ENCODE results near the gene ZBTB11.
"Not testable (repeated sequence)": the region's sequence is repeated elsewhere in the genome, so short reads cannot be mapped to it uniquely, and the experiment has no call there.

Gene ZBTB11

GRCh38 chr3:101690972-101691371 lies 14.0 kb upstream of the ZBTB11 start:
- TF ChIP-seq CTCF (IDR thresholded peaks at IDR 0.05; ENCODE audit: unreplicated experiment in 3 of 3): no peak
- H3K36me3 Mint-ChIP-seq (ENCODE audit: low read depth): peaks cover 1% of the 10 kb centered on the region
- H3K4me1 Mint-ChIP-seq: peaks cover 42% of the 10 kb centered on the region
- H3K27me3 Mint-ChIP-seq (ENCODE audit: low read depth): no peaks in the 10 kb centered on the region
- H3K27ac Mint-ChIP-seq: peak overlapping the region in 1 of 3 experiments; percentile 38
- no peaks in the 10 kb centered on the region for H3K9me3 Mint-ChIP-seq
- H3K4me3 Mint-ChIP-seq: no peak overlapping the region

GRCh38 chr3:101689286-101689685 lies 12.4 kb upstream of the ZBTB11 start:
- no peak for TF ChIP-seq CTCF (IDR thresholded peaks at IDR 0.05; ENCODE audit: unreplicated experiment in 3 of 3)
- Mint-ChIP-seq H3K4me1 (peaks cover 41% of the 10 kb centered on the region), H3K9me3 (no peaks in the 10 kb centered on the region), H3K27ac (peak overlapping the region; percentile 31 to 82 (median 69)), H3K27me3 (ENCODE audit: low read depth) (no peaks in the 10 kb centered on the region), H3K36me3 (ENCODE audit: low read depth) (peaks cover 17% of the 10 kb centered on the region), H3K4me3 (peak overlapping the region; percentile 31 to 56 (median 36))

GRCh38 chr3:101687142-101687931 lies 10.4 kb upstream of the ZBTB11 start:
- H3K4me3 Mint-ChIP-seq: peak overlapping the region; percentile 99
- TF ChIP-seq CTCF (IDR thresholded peaks at IDR 0.05; ENCODE audit: unreplicated experiment in 3 of 3): no peak
- no peaks in the 10 kb centered on the region for H3K9me3 Mint-ChIP-seq
- peak overlapping the region; percentile 94 to 100 (median 99) for H3K27ac Mint-ChIP-seq
- no peaks in the 10 kb centered on the region for H3K27me3 Mint-ChIP-seq (ENCODE audit: low read depth)
- peaks cover 34% of the 10 kb centered on the region for H3K4me1 Mint-ChIP-seq
- peaks cover 23% of the 10 kb centered on the region for H3K36me3 Mint-ChIP-seq (ENCODE audit: low read depth)

- peak overlapping the region; percentile 99 for H3K4me3 Mint-ChIP-seq
- no peaks in the 10 kb centered on the region for H3K27me3 Mint-ChIP-seq (ENCODE audit: low read depth)
- no peak for TF ChIP-seq CTCF (IDR thresholded peaks at IDR 0.05; ENCODE audit: unreplicated experiment in 3 of 3)
- peak overlapping the region; percentile 94 to 100 (median 99) for H3K27ac Mint-ChIP-seq
- peaks cover 27% of the 10 kb centered on the region for H3K4me1 Mint-ChIP-seq
- H3K9me3 Mint-ChIP-seq: no peaks in the 10 kb centered on the region
- peaks cover 33% of the 10 kb centered on the region for H3K36me3 Mint-ChIP-seq (ENCODE audit: low read depth)
Observed at GRCh38 chr3:101685870-101686307, 9.0 kb upstream of the ZBTB11 start.

- TF ChIP-seq CTCF (IDR thresholded peaks at IDR 0.05; ENCODE audit: unreplicated experiment in 3 of 3): no peak
- no peaks in the 10 kb centered on the region for H3K9me3 Mint-ChIP-seq
Observed at GRCh38 chr3:101685050-101685400, 8.1 kb upstream of the ZBTB11 start.

GRCh38 chr3:101680466-101680865 lies 3.5 kb upstream of the ZBTB11 start:
- Mint-ChIP-seq H3K9me3 (no peaks in the 10 kb centered on the region), H3K4me1 (peaks cover 25% of the 10 kb centered on the region), H3K27ac (peak overlapping the region in 1 of 3 experiments; percentile 23), H3K36me3 (ENCODE audit: low read depth) (peaks cover 44% of the 10 kb centered on the region), H3K27me3 (ENCODE audit: low read depth) (no peaks in the 10 kb centered on the region), H3K4me3 (peak overlapping the region in 1 of 3 experiments; percentile 22)
- no peak for TF ChIP-seq CTCF (IDR thresholded peaks at IDR 0.05; ENCODE audit: unreplicated experiment in 3 of 3)

More at GRCh38 chr3:101685050-101685400, 8.1 kb upstream of the ZBTB11 start:
- peak overlapping the region; percentile 94 to 100 (median 99) for H3K27ac Mint-ChIP-seq
- H3K36me3 Mint-ChIP-seq (ENCODE audit: low read depth): peaks cover 42% of the 10 kb centered on the region
- peaks cover 26% of the 10 kb centered on the region for H3K4me1 Mint-ChIP-seq
- H3K4me3 Mint-ChIP-seq: peak overlapping the region; percentile 99
- H3K27me3 Mint-ChIP-seq (ENCODE audit: low read depth): no peaks in the 10 kb centered on the region

- H3K27me3 Mint-ChIP-seq (ENCODE audit: low read depth); H3K9me3 Mint-ChIP-seq; H3K27ac Mint-ChIP-seq; H3K4me3 Mint-ChIP-seq: not testable (repeated sequence)
- Mint-ChIP-seq H3K36me3 (ENCODE audit: low read depth) (peaks cover 34% of the 10 kb centered on the region), H3K4me1 (peaks cover 18% of the 10 kb centered on the region)
Observed at GRCh38 chr3:101678837-101679236, 1.9 kb upstream of the ZBTB11 start.

Measured in nephron (organoid).